Measurements from ENCODE around the gene AAR2.

Gene AAR2, protein sequence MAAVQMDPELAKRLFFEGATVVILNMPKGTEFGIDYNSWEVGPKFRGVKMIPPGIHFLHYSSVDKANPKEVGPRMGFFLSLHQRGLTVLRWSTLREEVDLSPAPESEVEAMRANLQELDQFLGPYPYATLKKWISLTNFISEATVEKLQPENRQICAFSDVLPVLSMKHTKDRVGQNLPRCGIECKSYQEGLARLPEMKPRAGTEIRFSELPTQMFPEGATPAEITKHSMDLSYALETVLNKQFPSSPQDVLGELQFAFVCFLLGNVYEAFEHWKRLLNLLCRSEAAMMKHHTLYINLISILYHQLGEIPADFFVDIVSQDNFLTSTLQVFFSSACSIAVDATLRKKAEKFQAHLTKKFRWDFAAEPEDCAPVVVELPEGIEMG

DNA sequence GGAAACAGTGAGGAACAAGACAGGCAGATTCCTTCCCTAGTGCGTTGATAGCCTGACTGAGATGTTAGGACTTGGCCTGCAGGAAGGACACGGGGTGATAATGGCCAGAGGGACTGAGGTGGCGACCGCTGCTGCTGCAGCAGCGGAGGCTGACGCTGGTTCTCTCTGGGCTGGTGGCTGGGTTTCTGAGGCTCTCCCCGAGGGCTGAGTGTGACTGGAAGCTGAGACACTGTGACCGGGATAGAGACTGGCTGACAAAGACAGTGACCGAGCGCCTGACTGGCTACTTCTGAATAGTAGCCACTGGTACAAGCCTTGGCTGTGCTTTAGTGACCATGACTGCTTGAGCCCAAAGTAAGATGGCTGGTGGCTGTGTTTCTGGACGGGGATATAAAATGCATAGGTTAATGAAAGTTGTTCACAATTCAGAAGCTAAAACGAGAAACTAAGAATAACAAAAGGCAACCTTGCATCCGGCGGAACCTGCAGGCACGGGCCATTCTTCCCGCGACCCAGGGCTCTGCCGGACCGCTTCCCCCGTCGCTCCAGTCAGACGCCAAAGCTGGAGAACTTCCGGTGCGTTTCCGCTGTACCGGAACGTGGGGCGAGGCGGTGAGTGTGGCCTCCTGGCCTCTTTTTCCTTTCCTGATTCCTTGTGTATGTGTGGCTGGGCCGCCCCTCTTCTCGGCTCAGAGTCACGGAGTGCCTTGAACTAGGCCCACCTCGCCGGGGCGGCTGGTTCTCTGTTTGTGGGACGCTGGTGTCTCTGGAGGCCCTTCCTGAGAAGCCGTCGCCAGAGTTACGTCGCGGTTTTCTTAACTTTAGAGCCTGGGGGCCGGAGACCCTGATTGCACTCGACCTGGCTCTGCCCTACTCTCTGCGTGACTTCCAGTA is at the start of gene AAR2:
AAR2 (plus strand) TSS at position 587 of the 894 bp plus-strand sequence. CDS start 3,391 bp downstream, outside the sequence.
- peak; percentile 90 for DNase-seq

DNA sequence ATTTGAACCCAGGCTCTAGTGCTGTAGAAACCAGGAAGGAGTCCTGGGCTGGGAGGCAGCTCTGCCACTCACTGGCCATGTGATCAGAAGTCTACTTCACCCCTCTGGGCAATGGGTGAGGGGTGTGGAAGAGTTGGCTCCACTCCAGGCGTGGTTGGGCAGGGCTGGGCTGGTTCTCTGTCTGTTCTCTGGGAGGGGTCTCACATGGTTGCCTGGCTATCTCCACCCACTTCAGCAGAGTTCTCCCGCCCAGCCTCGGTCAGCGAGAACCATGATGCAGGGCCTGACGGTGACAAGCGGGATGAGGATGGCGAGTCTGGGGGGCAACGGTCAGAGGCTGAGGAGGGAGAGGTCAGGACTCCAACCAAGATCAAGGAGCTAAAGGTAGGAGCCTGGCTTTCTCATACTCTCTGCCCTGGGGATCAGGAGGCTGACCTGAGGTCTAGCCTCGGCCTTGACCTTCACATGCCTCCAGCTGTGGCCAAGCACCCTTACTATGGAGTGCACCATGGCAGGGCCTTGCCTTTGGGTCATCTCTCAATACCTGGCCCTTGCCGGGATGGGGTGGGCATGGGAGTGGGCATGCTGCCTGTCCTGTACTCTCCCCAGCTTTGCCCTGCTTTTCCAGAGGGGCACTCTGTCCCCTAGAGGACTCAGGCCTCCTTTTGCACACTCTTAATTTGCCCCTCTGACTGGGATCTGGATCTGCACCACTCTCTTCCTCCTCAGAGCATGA is 42.1 kb upstream of the AAR2 start:
- no peak for DNase-seq

DNA sequence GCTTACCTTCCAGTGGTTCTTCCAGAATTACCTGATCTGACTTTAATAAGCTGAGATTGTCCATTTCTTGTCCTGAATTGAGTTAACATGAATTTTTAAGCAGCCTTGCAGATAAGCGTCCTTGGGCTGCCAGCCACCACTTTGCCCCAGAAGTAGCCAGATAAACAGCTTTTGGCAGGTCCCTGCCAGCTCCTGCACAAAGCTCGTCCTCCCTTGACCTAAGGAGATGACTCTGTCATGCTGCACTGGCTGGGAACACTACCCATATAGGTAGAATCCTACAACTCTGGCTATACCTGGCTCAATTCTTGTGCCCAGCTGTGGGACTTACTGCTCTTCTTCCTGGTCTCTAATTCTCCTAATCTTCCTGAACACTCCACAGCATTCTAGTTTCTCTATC is 39.6 kb upstream of the AAR2 start:
- no peak for DNase-seq

DNA sequence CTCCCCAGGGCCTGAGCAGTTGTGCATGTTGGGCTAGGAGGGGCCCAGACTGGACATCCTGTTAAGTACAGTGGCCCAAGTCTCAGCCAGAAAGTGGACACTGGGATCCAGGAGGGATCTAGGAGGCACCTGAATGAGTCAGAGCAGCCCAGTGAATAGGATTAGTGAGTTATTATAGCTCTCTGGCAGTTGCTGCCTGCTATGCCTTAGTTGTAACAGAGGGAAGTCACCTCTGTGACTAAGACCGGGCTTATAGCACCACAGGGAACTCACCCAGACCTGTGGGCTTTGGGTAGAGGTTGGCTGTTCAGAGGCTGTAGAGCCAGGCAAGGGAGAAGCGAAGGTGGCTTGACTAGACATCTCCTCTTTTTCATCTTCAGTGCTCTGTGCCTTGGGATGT is 39.0 kb upstream of the AAR2 start:
- no peak for DNase-seq

DNA sequence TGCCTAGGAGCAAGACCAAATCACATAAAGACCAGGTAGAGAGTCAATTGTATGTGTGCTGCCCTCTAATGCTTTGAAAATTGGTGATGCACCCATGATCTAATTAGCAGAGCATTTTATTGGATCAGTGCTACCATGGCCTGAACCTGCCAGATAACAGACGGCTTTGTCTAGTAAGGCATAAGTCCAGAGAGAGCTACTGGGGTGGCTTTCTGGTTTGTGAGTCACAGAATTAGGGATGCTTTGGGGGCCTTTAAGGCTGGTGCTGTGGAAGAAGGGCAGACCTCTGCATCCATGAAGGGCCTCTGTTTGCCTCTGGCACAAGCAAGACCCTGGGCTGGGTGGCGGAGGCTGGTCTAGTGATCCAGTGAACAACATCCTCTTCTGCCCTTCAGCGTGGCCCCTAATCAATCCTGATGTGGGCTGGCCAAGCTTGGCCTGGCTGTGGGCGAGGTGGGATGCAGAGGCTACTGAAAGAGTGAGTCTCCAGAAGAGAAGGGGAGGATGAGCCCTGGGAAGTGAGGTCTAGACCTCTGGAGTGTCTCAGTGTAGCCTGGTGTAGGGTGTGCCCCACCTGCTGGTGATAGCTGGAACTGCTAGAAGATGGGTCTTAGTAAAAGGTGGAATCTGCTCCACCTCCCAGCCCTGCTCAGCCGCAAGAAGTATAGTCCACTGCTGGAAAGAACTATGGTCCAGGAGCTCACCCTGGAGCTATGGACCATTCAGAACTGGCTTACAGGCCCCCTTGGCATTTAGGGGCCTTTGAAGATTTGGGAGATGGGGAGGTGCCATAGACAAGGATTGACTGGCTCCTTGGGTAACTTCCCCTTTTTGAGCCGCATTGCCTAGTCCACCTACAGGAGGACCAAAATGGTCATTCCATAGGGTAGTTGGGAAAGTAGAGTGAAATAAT is 36.7 kb upstream of the AAR2 start:
- DNase-seq: peak; percentile 83

DNA sequence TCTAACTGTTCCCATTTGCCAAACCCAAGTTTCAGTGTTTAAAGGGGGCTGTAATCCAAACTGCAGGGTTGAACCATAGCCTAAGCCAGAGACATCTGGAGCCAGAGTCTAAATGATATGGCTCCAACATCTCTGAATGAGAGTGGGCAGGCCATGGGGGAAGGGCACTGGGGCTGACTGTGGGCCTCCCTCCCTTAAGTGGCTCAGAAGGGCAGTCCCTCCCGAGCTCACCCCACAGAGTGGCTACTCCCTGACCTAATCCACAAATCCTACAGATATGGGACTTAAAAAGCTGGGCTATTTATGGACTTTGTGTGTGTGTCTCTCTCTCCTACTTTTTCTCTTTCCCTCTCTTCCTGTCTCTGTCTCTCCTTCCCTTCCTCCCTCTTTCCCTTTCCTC is 35.8 kb upstream of the AAR2 start:
- no peak for DNase-seq

DNA sequence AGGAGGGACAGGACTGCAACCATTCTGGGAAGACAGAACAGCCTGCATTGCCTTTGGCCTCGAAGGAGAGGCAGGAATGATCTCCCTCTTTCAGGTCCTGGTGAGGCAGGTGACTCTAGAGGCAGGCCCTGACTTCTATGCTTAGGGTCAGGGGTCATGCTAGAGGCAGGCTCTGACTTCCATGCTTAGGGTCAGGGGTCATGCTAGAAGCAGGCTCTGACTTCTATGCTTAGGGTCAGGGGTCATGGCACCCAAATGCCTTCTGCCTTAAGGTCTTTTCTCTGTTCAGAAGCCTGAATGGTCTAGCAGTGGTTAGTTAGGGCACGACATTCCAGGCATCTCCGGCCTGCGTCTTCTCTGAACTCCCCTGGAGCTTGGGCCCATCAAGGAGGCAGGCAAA is 35.1 kb upstream of the AAR2 start:
- no peak for DNase-seq

DNA sequence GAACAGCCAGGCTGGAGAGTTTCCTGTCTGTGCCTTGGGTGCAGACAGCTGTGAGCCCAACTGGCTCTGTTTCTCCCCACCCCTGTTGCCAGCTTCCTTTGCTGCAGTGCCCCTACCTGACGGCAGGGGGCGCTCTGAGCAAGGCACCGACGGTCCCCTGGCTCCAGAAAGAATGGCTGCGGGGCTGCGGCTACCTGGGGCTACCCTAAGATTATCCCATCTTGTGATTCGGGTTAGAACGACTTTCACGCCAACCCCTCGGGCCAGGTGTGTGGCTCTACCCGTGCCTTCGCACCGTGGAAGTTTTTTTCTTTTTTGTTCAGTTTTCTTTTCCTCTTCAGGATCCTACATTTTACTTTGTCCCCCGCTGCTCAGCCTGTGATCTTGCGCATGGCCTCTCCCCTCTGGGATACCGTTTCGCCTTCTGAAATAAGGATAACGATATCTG is 33.4 kb upstream of the AAR2 start:
- DNase-seq: peak; percentile 67

DNA sequence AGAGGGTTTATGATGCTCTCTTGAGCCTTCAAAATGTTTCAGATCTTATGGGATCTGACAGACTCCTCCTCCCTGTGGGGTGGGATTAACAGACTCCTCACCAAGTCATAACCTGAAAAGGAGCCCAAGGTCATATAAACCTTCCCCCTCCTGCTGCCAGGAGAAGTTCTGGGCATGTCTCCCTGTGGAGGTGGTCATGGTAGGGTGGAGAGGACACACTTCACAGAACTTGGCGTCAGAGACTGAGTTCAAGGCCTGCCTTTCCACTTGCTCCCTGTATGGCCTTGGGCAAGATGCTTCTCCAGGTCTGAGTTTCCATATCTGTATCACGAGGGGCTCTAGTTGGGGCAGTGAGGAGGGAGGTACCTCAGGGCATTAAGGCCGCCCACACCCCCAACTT is 32.4 kb upstream of the AAR2 start:
- DNase-seq: no peak

DNA sequence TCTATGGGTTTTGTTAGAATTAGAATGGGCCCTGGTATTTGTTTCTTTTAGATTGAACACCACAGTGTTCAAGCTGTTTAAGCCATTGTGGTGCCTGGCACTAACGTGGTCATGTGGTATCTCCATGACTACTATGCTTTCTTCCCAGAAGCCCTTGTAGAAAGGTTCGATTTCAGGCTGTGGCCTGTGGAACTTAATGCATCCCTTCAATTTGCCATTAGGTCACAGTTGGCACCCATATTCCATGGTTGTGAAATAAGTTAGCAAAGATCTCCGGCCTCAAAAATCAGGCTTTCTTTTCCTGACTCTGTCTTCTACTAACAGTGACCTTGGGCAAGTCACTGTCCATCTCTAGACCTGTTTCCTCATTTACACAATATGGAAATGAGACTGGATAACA is 31.3 kb upstream of the AAR2 start:
- no peak for DNase-seq

DNA sequence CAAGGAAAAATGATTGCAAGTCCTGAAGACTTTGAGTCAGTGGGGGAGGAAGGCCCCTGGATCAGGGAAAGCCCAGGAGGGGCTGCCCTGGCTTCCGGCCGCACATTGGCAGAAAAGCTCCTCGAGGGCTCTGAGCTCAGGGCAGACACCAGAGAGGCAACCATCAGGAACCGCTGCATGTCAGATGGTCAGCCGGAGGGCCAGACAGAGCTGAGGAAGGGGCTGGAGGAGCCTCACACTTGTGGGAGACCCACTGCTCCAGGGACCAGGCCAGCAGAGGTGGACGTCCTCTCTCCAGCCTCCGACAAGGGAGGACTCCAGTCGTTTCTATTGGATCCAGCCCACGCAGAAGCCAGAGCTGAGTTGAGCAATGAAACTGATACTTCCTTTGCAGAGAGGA is 30.2 kb upstream of the AAR2 start:
- DNase-seq: no peak

DNA sequence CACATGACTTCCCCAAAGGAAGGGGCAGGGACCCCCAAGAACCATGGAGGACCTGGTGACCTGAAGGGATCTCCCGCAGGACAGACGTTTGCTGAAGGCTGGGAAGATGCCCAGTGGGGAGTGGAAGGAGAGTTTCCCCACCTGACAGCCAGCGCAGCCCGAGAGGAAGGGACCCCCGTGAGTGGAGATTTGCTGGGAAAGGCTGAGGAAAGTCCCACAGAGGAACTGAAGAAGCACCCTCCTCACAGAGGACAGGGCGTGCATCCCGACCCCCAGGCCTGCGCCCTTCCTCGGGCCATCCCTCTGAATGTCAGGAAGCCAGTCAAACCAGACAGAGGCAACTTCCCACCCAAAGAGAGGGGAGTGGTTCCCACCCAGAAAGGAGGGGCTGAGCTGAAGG is 29.6 kb upstream of the AAR2 start:
- no peak for DNase-seq

DNA sequence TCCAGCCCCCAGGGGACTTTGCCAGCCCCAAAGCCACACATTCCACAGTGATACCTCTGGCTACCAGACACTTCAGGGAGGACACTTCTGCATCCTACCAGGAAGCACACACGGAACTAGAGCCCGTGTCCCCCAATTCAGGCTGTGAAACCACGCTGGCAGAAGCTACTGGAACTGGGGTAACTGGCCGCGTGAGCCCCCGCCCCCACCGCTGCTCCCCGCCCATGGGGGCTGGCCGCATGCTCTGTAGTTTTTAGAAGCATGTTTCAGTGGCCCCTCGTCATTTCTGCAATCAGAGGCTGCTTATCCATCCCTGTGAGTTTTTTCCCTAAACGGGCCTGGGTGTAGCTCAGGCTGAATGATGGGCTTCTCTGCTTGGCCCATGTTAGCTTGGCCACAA is 28.7 kb upstream of the AAR2 start:
- DNase-seq: no peak

DNA sequence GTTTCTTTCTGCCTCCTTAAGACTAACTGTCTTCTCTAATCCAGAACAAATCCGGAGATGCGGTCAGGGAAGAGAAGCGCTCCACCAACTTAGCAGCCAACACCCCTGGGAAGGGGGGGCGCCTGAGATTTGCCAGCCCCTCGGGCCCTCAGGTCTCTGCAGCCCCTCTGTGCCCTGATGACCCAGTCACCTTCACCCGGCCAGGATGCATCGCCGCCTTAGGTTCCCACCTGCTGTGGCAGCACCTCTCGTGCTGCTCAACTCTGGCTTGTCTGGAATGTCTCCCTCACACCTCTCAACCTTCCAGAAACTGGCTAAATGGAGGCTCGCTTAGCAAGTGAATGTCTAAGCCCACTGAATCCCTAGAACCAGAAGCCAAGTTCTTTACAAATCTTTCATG is 28.0 kb upstream of the AAR2 start:
- DNase-seq: no peak

DNA sequence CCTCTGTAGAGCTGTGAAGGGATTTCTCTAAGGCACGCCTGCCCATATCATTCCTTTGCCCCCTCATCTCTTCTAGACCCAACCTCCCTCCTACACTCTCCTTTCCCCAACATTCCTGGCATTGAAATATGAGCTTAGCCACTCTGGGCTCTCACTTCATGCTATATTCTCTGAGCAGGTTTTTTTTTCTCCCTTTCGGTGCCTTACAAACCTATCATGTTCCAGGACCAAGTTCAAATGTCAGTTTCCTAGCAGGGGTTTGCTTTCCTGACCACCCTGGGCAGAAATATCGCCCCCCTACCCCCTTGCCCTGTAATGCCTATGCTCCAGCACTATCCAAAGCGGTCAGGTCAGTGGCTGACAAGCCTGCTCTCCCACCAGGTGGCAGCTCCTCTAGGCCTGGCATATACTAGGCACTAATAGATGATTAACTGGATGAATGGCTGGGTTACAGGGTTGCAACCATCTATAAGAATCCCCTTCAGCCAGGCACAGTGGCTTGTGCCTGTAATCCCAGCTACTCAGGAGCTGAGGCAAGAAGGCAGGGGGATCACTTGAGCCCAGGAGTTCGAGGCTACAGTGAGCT is 25.7 kb upstream of the AAR2 start:
- no peak for DNase-seq

DNA sequence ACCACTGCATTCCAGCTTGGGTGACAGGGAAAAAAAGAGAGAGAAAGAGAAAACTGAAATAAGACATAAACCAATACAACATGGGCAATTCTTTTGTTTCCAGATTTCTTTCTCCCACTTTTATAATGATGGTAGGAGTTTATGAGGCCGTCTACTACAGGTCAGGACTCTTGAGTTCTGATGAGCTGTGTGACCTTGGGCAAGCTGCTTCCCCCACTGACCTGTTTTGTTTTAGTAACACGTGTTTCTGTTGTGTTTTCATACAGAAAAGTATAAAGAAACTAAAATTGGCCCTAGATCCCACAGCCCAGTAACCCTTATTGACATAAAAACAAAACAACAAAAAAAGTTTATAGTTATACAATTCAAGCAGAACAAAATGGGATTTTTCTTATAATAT is 22.9 kb upstream of the AAR2 start:
- no peak for DNase-seq

DNA sequence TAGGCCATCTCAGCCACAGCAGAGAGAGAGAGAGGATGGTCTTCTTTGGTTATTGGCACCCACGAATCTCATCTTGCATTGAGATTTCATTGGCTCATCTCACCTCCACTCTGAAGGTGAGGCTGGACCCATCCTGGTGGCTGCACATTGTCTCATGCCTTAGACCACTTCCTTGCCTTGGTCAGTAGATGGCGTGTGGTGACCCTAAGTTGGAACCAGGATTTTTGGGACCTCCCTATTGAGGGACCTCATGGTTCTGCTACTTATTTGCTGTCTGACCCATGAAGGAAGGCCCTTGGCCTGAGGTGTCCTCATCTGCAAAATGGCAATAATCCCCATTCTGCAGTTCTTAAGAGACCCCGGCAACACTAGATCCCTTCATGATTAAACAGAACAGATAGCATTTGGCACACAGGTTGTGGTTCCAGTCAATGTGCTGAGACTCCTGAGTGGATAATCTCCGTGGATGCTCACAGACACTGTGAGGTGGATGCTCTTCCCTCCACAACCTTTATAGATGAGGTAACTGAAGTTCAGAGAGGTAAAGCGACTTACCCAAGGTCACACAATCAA is 21.5 kb upstream of the AAR2 start:
- DNase-seq: no peak

DNA sequence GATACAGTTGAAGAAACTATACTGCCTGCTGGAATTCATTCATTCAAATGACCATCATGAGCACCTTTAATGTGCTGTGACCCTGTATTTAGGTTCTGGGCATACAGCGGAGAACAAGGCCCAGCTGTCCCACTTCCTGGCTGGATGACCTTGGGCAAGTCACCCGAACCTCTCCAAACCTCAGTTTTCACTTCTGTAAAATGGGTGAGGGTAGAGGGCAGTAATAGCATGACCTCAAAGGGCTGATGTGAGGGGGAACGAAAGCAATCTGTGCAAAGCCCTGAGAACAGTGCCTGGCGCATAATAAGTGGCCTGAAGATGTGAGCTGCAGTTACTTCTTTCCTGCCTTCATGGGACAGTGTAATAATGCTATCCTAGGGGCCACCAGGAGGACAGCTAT is 20.5 kb upstream of the AAR2 start:
- DNase-seq: no peak

DNA sequence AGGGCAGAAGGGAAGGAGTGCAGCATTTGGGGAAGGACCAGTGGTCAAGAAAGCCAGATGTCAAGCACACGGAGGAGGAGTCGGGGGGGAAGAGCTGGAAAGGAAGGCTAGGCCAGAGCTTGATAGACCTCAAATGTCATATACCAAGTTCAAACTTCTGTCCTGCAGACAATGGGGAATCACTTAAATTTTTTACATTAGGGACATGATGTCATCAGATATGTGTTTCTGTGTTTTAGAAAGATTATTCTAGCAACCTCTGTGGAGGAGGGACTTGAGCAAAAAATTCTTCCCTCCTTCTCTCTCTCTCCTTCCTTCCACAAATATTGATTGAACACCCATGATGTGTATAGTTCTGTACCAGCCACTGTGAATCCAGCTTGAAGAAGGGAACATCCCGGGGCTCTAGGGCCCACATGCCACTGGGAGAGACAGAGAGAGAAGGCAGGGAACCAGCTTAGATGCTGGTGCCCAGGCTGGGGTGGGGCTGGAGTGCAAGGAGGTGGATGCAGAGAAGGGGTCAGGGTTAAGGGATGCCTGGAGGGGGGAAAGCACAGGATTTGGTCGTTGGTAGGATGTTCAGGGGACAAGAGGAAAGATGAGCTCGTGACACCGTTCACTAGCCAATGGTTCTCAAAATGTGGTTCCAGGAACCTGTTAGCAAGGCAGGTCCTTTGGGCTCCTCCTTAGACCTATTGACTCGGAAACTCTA is 19.8 kb upstream of the AAR2 start:
- DNase-seq: no peak

DNA sequence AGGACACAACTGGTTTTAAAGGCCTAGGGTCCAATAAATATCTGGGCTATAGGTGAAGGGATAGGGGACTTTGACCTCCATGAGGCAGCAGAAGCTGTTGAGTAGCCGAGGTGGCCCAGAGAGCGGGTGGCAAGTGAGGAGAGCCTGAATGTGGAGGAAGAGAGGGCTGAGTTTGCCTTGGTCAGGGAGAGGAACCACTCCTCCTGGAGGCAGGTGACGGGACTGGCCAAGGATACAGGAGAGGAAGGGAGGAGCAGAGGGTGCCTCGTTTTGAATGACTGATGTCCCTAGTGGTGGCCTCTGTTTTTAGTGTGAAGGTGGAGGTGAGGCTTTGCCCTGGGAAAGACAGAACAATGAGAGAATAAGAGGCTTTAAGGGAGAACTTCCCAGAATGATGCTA is 19.1 kb upstream of the AAR2 start:
- DNase-seq: no peak

Measured in right forelimb (tissue), 1 donor.